HEK293T (cell line): ENCODE measurements around the gene GRID1.

Experiments used
- BHLHE40 ChIP-seq: fragments of 450-650 bp; IDR thresholded peaks from 2 replicates; pipeline ENCODE4 v1.6.1; 2016; ENCODE audit warnings: mild to moderate bottlenecking, moderate library complexity, borderline replicate concordance
- ELF4 ChIP-seq: fragments of 450-650 bp; IDR thresholded peaks from 2 replicates; pipeline ENCODE4 v1.6.1; 2017; ENCODE audit warnings: antibody characterized with exemption
- FOXA1 ChIP-seq: fragments of 450-650 bp; IDR thresholded peaks from 2 replicates; pipeline ENCODE4 v1.6.1; 2016; ENCODE audit warnings: mild to moderate bottlenecking
- FOXK2 ChIP-seq: fragments of 450-650 bp; IDR thresholded peaks from 2 replicates; pipeline ENCODE4 v1.6.1; 2016; ENCODE audit warnings: mild to moderate bottlenecking
- FOXM1 ChIP-seq: fragments of 450-650 bp; IDR thresholded peaks from 2 replicates; pipeline ENCODE4 v1.6.1; 2017; ENCODE audit warnings: mild to moderate bottlenecking, borderline replicate concordance
- L3MBTL2 ChIP-seq: fragments of 450-650 bp; conservative IDR thresholded peaks from 2 replicates; pipeline ENCODE4 v1.6.1; 2016; ENCODE audit warnings: mild to moderate bottlenecking
- SP1 ChIP-seq: fragments of 450-650 bp; IDR thresholded peaks from 2 replicates; pipeline ENCODE4 v1.6.1; 2017
- SUZ12 ChIP-seq: fragments of 450-650 bp; IDR thresholded peaks from 2 replicates; pipeline ENCODE4 v1.6.1; 2016; ENCODE audit warnings: mild to moderate bottlenecking
- TARDBP ChIP-seq: fragments of 450-650 bp; IDR thresholded peaks from 2 replicates; pipeline ENCODE4 v1.6.1; 2016
- ZNF384 ChIP-seq: fragments of 450-650 bp; IDR thresholded peaks from 2 replicates; pipeline ENCODE4 v1.6.1; 2016

GRCh38 chr10:86303626-86304025 is 63.0 kb downstream of the GRID1 start:
- TF ChIP-seq SUZ12 (no peak), SP1 (no peak), ZNF384 (no peak), FOXA1 (no peak), BHLHE40 (no peak), FOXM1 (no peak), L3MBTL2 (no peak), TARDBP (no peak), ELF4 (no peak), FOXK2 (no peak)
